ENCODE measurements around the gene PPIL1. TPM values are rescaled to one million over a fixed set of nuclear protein-coding genes. Genes with fewer than 3 reads are reported as not detected.

PPIL1 gene
- total and polyA plus RNA-seq, 2 of the 8 experiments (the other 6 are each of a cell fraction or from before 2014, with no cell fraction given), result 83.7 to 86.5 TPM

GRCh38 chr6:36825994-36826393, 48.6 kb downstream of the PPIL1 start (continued):
- TF ChIP-seq CHD7 (IDR thresholded peaks at IDR 0.05; ENCODE audit: insufficient replicate concordance, low read length), result no peak
- TF ChIP-seq KDM5A (IDR thresholded peaks at IDR 0.05; ENCODE audit: low read length), result no peak
- no peak for TF ChIP-seq POU5F1 (IDR thresholded peaks at IDR 0.05; ENCODE audit: low read depth, low read length)
